Activated T-helper 2 cell treated with anti-CD3 and anti-CD28 coated beads, Interferon-gamma antibody, Interleukin-2, Interleukin-4, amounts not matched to agents 10 μg/mL and 5 μg/mL and 100 μg/mL, durations not matched to agents 14 hours and 24 hours and 36 hours (primary cell): ENCODE data around the gene PRAMEF13. TPM values are rescaled to one million over a fixed set of nuclear protein-coding genes. Genes with fewer than 3 reads are reported as not detected.
"Not testable (repeated sequence)": the region's sequence is repeated elsewhere in the genome, so short reads cannot be mapped to it uniquely, and the experiment has no call there.

ENCODE experiments used
- DNase-seq: peaks from one replicate; pipeline ENCODE4 v3.0.0; 2021; ENCODE audit warnings: low spot score
- H3K27ac Mint-ChIP-seq: one replicate; pipeline ENCODE4 v1.8.0; 2021; ENCODE audit warnings: mixed read lengths
- H3K27me3 Mint-ChIP-seq: one replicate; pipeline ENCODE4 v1.8.0; 2021; ENCODE audit warnings: low read depth, mixed read lengths
- H3K36me3 Mint-ChIP-seq: one replicate; pipeline ENCODE4 v1.8.0; 2021; ENCODE audit warnings: low read depth, mixed read lengths
- H3K4me1 Mint-ChIP-seq: one replicate; pipeline ENCODE4 v1.8.0; 2021; ENCODE audit warnings: low read depth, mixed read lengths
- H3K4me3 Mint-ChIP-seq: one replicate; pipeline ENCODE4 v1.8.0; 2021; ENCODE audit warnings: low read depth, mild to moderate bottlenecking, moderate library complexity, mixed read lengths
- H3K9me3 Mint-ChIP-seq: one replicate; pipeline ENCODE4 v1.8.0; 2021; ENCODE audit warnings: mixed read lengths
- intact Hi-C: fragments of 100-400 bp; cut with micrococcal nuclease; formaldehyde crosslinking; loops from one replicate; pipeline ENCODE4 v1.15.1; 2023
- total RNA-seq: library from RNA; stranded (reverse); gene quantifications from 2 replicates; pipeline ENCODE4 v1.2.3, GENCODE V29; 2022

The PRAMEF13 gene
- not detected in 2 replicates for total RNA-seq

- DNase-seq, intact Hi-C loops, H3K4me3 Mint-ChIP-seq, H3K9me3 Mint-ChIP-seq, H3K27ac Mint-ChIP-seq, H3K4me1 Mint-ChIP-seq, H3K27me3 Mint-ChIP-seq, H3K36me3 Mint-ChIP-seq: not testable (repeated sequence)
These were observed at the start of gene PRAMEF13 for GRCh38 chr1:13201309-13201708. TSS of gene PRAMEF13 (minus strand) at chr1:13201409. CDS start at chr1:13199589, 1,820 bp downstream.

GRCh38 chr1:13247122-13247521 lies 45.9 kb upstream of the PRAMEF13 start:
- not testable (repeated sequence) for DNase-seq

GRCh38 chr1:13246554-13246871 lies 45.3 kb upstream of the PRAMEF13 start:
- H3K27ac Mint-ChIP-seq, H3K4me1 Mint-ChIP-seq, H3K4me3 Mint-ChIP-seq, H3K36me3 Mint-ChIP-seq, H3K9me3 Mint-ChIP-seq, H3K27me3 Mint-ChIP-seq, intact Hi-C loops, DNase-seq: not testable (repeated sequence)

More at GRCh38 chr1:13247122-13247521, 45.9 kb upstream of the PRAMEF13 start:
- H3K27ac Mint-ChIP-seq, H3K36me3 Mint-ChIP-seq, H3K27me3 Mint-ChIP-seq, H3K4me1 Mint-ChIP-seq, H3K9me3 Mint-ChIP-seq, intact Hi-C loops, H3K4me3 Mint-ChIP-seq: not testable (repeated sequence)

- H3K4me1 Mint-ChIP-seq, H3K9me3 Mint-ChIP-seq, H3K4me3 Mint-ChIP-seq, H3K27ac Mint-ChIP-seq, H3K36me3 Mint-ChIP-seq, DNase-seq, H3K27me3 Mint-ChIP-seq, intact Hi-C loops: not testable (repeated sequence)
These were observed 44.8 kb upstream of the PRAMEF13 start for GRCh38 chr1:13245841-13246553.

GRCh38 chr1:13243536-13244263 lies 42.5 kb upstream of the PRAMEF13 start:
- H3K4me3 Mint-ChIP-seq, H3K27ac Mint-ChIP-seq, H3K9me3 Mint-ChIP-seq, H3K36me3 Mint-ChIP-seq, H3K4me1 Mint-ChIP-seq, H3K27me3 Mint-ChIP-seq, intact Hi-C loops, DNase-seq: not testable (repeated sequence)

- not testable (repeated sequence) for H3K4me1 Mint-ChIP-seq, H3K4me3 Mint-ChIP-seq, H3K9me3 Mint-ChIP-seq
These were observed 38.4 kb upstream of the PRAMEF13 start for GRCh38 chr1:13239633-13240032.

GRCh38 chr1:13237572-13237971 lies 36.4 kb upstream of the PRAMEF13 start:
- H3K27me3 Mint-ChIP-seq, H3K4me3 Mint-ChIP-seq, H3K9me3 Mint-ChIP-seq, H3K27ac Mint-ChIP-seq, H3K36me3 Mint-ChIP-seq, DNase-seq, intact Hi-C loops, H3K4me1 Mint-ChIP-seq: not testable (repeated sequence)

More at GRCh38 chr1:13239633-13240032, 38.4 kb upstream of the PRAMEF13 start:
- H3K27me3 Mint-ChIP-seq, H3K27ac Mint-ChIP-seq, H3K36me3 Mint-ChIP-seq, DNase-seq, intact Hi-C loops: not testable (repeated sequence)

GRCh38 chr1:13234057-13234456 lies 32.8 kb upstream of the PRAMEF13 start:
- DNase-seq, H3K9me3 Mint-ChIP-seq, H3K27me3 Mint-ChIP-seq, intact Hi-C loops, H3K36me3 Mint-ChIP-seq, H3K4me3 Mint-ChIP-seq, H3K4me1 Mint-ChIP-seq, H3K27ac Mint-ChIP-seq: not testable (repeated sequence)

- H3K27me3 Mint-ChIP-seq, H3K4me1 Mint-ChIP-seq, intact Hi-C loops, H3K9me3 Mint-ChIP-seq, H3K27ac Mint-ChIP-seq, H3K36me3 Mint-ChIP-seq, H3K4me3 Mint-ChIP-seq: not testable (repeated sequence)
- DNase-seq = peak; percentile 3
These were observed 30.8 kb upstream of the PRAMEF13 start for GRCh38 chr1:13232056-13232455.

GRCh38 chr1:13231061-13231750 lies 30.0 kb upstream of the PRAMEF13 start:
- H3K4me3 Mint-ChIP-seq, H3K9me3 Mint-ChIP-seq, H3K4me1 Mint-ChIP-seq, intact Hi-C loops, H3K27me3 Mint-ChIP-seq, H3K27ac Mint-ChIP-seq, H3K36me3 Mint-ChIP-seq: not testable (repeated sequence)
- DNase-seq = peak; percentile 4

GRCh38 chr1:13230601-13231000 lies 29.4 kb upstream of the PRAMEF13 start:
- H3K4me3 Mint-ChIP-seq, DNase-seq, intact Hi-C loops, H3K27me3 Mint-ChIP-seq, H3K9me3 Mint-ChIP-seq, H3K36me3 Mint-ChIP-seq, H3K4me1 Mint-ChIP-seq, H3K27ac Mint-ChIP-seq: not testable (repeated sequence)

GRCh38 chr1:13230096-13230495 lies 28.9 kb upstream of the PRAMEF13 start:
- peak; percentile 6 for DNase-seq
- not testable (repeated sequence) for H3K4me1 Mint-ChIP-seq

GRCh38 chr1:13228343-13228781 lies 27.2 kb upstream of the PRAMEF13 start:
- Mint-ChIP-seq H3K27me3 (no peaks in the 10 kb centered on the region), H3K4me3 (no peak overlapping the region), H3K9me3 (no peaks in the 10 kb centered on the region), H3K4me1 (no peaks in the 10 kb centered on the region), H3K27ac (no peak overlapping the region), H3K36me3 (no peaks in the 10 kb centered on the region)
- intact Hi-C loops = no loop called here
- peak; percentile 12 for DNase-seq

More at GRCh38 chr1:13230096-13230495, 28.9 kb upstream of the PRAMEF13 start:
- H3K9me3 Mint-ChIP-seq, H3K36me3 Mint-ChIP-seq, H3K27ac Mint-ChIP-seq, intact Hi-C loops, H3K27me3 Mint-ChIP-seq, H3K4me3 Mint-ChIP-seq: not testable (repeated sequence)
